H1 (cell line): ENCODE results near the gene HMOX2. TPM values are rescaled to one million over a fixed set of nuclear protein-coding genes. Genes with fewer than 3 reads are reported as not detected.

Experiments
- CHD1 ChIP-seq: IDR thresholded peaks from 2 replicates; pipeline ENCODE4 v1.6.1; 2012; ENCODE audit warnings: low read depth, low read length, improper control_type of control experiment
- CHD7 ChIP-seq: fragments of 300-600 bp; sonication (generic); IDR thresholded peaks from 2 replicates; pipeline ENCODE4 v1.7.1; 2012; ENCODE audit warnings: low read length, moderate library complexity, mild to moderate bottlenecking, inconsistent platforms; ENCODE audit not compliant: insufficient replicate concordance
- CREB1 ChIP-seq: IDR thresholded peaks from 2 replicates; pipeline ENCODE4 v1.6.1; 2012; ENCODE audit warnings: inconsistent platforms
- GTF2F1 ChIP-seq: IDR thresholded peaks from 2 replicates; pipeline ENCODE4 v1.6.1; 2012; ENCODE audit warnings: low read depth, low read length, improper control_type of control experiment, borderline replicate concordance
- PHF8 ChIP-seq: fragments of 200-600 bp; sonication (generic); conservative IDR thresholded peaks from 2 replicates; pipeline ENCODE4 v1.7.1; 2012; ENCODE audit warnings: low read depth, mild to moderate bottlenecking, inconsistent platforms, low read length, moderate library complexity
- RAD21 ChIP-seq, 2 experiments: IDR thresholded peaks in 1 of 2; conservative IDR thresholded peaks in 1 of 2; 2 replicates each; pipeline ENCODE4 v1.6.1; 2011; ENCODE audit warnings: low read depth in 2 of 2, low read length in 2 of 2, improper control_type of control experiment in 1 of 2, inconsistent platforms in 1 of 2, mild to moderate bottlenecking in 1 of 2, moderate library complexity in 1 of 2
- RNF2 ChIP-seq: fragments of 200-900, 300-1000 bp; sonication (generic); IDR thresholded peaks from 2 replicates; pipeline ENCODE4 v1.7.1; 2016; ENCODE audit warnings: borderline replicate concordance, low read depth, mild to moderate bottlenecking, antibody characterized with exemption, low read length; ENCODE audit not compliant: poor library complexity, severe bottlenecking; ENCODE audit errors: missing control alignments
- SP2 ChIP-seq: IDR thresholded peaks from 2 replicates; pipeline ENCODE4 v1.6.1; 2012; ENCODE audit warnings: mild to moderate bottlenecking, low read length, inconsistent platforms
- SRF ChIP-seq: IDR thresholded peaks from 2 replicates; pipeline ENCODE4 v1.6.1; 2011; ENCODE audit warnings: mild to moderate bottlenecking, low read depth, low read length, moderate library complexity
- polyA plus RNA-seq, 7 experiments: library from polyadenylated mRNA; depleted of rRNA in 3 of 7; stranded (reverse) in 5 of 7; unstranded in 2 of 7; fragments of >200 nt in 5 of 7; fragments of 200-250 nt in 2 of 7; gene quantifications; 1 replicate in 5 of 7; 2 replicates in 1 of 7; 4 replicates in 1 of 7; pipeline versions ENCODE4 v1.2.1 to v1.2.3, GENCODE V29; 2011 to 2013; ENCODE audit warnings: missing spikeins in 2 of 7, mixed read lengths in 2 of 7
- total RNA-seq: library from RNA; stranded (reverse); fragmentation: NEBNext Ultra II Directional; extraction: Animal tissue kit (Norgen Biotek cat#: 25700); gene quantifications from 2 replicates; pipeline ENCODE4 v1.2.1, GENCODE V29; 2021

Gene HMOX2
- total and polyA plus RNA-seq, 2 of the 8 experiments (the other 6 are each of a cell fraction or from before 2014, with no cell fraction given) = 36.5 to 48.4 TPM

GRCh38 chr16:4529085-4530060, 53.2 kb downstream of the HMOX2 start (continued):
- TF ChIP-seq CHD7 (no peak), RAD21 (IDR thresholded peaks at IDR 0.05 in 1 of 2, conservative IDR thresholded peaks at IDR 0.05 in 1 of 2; ENCODE audit: low read depth in 2 of 2, low read length in 2 of 2) (no peak), CHD1 (no peak), RNF2 (no peak), SRF (no peak), PHF8 (no peak), SP2 (no peak), CREB1 (no peak; the same call in 1 of the 2 replicates), GTF2F1 (no peak)
